HG03342 (cell line): Measurements from ENCODE around the gene L3MBTL3.
"Not testable (repeated sequence)": the region's sequence is repeated elsewhere in the genome, so short reads cannot be mapped to it uniquely, and the experiment has no call there.

ENCODE experiments used
- ATAC-seq: cut with Tn5 transposase; IDR thresholded peaks from one replicate; pipeline ENCODE4 v1.9.1; 2021; ENCODE audit warnings: mild to moderate bottlenecking, moderate library complexity; ENCODE audit not compliant: unreplicated experiment

L3MBTL3 gene

GRCh38 chr6:130134582-130134981 is 116.2 kb downstream of the L3MBTL3 start:
- no peak for ATAC-seq

GRCh38 chr6:130136798-130137197 is 118.4 kb downstream of the L3MBTL3 start:
- no peak for ATAC-seq

GRCh38 chr6:130138116-130138908 is 119.9 kb downstream of the L3MBTL3 start:
- ATAC-seq, result peak; percentile 75

- peak; percentile 25 for ATAC-seq
These were observed 120.5 kb downstream of the L3MBTL3 start for GRCh38 chr6:130138909-130139242.

- ATAC-seq, result no peak
These were observed 121.7 kb downstream of the L3MBTL3 start for GRCh38 chr6:130140084-130140483.

GRCh38 chr6:130143709-130144108 is 125.3 kb downstream of the L3MBTL3 start:
- no peak for ATAC-seq

GRCh38 chr6:130147111-130147510 is 128.7 kb downstream of the L3MBTL3 start:
- ATAC-seq, result no peak

GRCh38 chr6:130148181-130148580 is 129.8 kb downstream of the L3MBTL3 start:
- ATAC-seq, result no peak

GRCh38 chr6:130149016-130149415 is 130.6 kb downstream of the L3MBTL3 start:
- not testable (repeated sequence) for ATAC-seq

GRCh38 chr6:130150906-130151305 is 132.5 kb downstream of the L3MBTL3 start:
- ATAC-seq, result no peak

- ATAC-seq, result no peak
These were observed 134.6 kb downstream of the L3MBTL3 start for GRCh38 chr6:130152908-130153510.

- no peak for ATAC-seq
These were observed 138.5 kb downstream of the L3MBTL3 start for GRCh38 chr6:130156908-130157307.

- no peak for ATAC-seq
These were observed 139.7 kb downstream of the L3MBTL3 start for GRCh38 chr6:130158056-130158455.

GRCh38 chr6:130158548-130158947 is 140.2 kb downstream of the L3MBTL3 start:
- ATAC-seq, result no peak

- no peak for ATAC-seq
These were observed 141.6 kb downstream of the L3MBTL3 start for GRCh38 chr6:130159956-130160355.

GRCh38 chr6:130161683-130162404 is 143.5 kb downstream of the L3MBTL3 start:
- no peak for ATAC-seq

GRCh38 chr6:130162421-130162820 is 144.0 kb downstream of the L3MBTL3 start:
- no peak for ATAC-seq

- ATAC-seq, result no peak
These were observed 144.9 kb downstream of the L3MBTL3 start for GRCh38 chr6:130163266-130163665.

- no peak for ATAC-seq
These were observed 145.9 kb downstream of the L3MBTL3 start for GRCh38 chr6:130164251-130164650.

GRCh38 chr6:130167655-130168054 is 149.3 kb downstream of the L3MBTL3 start:
- ATAC-seq, result no peak

- ATAC-seq, result not testable (repeated sequence)
These were observed 151.8 kb downstream of the L3MBTL3 start for GRCh38 chr6:130170160-130170559.
